Measurements from ENCODE around the gene POC1A.

DNA sequence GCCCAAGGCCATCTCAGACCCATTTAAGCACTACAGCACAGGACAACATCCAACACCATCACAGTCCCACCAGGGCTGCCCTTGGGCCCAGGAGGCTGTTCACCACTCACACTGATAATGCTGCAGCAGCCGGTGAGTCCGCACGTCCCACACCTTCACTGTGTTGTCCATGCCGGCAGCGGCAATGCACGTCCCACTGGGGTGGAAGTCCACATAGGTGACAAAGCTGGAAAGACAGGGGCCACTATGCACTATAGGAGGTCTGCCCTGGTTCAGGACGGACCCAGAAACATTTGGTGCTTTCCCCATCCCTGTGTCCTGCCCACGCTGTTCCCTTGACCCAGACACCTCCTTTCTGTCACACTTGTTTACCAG is 8.5 kb downstream of the POC1A start:
- no peak for TF ChIP-seq RAD21 (IDR thresholded peaks at IDR 0.05; ENCODE audit: low read length)
- no peak for TF ChIP-seq GABPA (IDR thresholded peaks at IDR 0.05; ENCODE audit: low read depth)
- TF ChIP-seq NRF1 (IDR thresholded peaks at IDR 0.05; ENCODE audit: low read depth, low read length), result no peak
- TF ChIP-seq ELF1 (IDR thresholded peaks at IDR 0.05), result no peak
- no peak for TF ChIP-seq POLR2AphosphoS5 (IDR thresholded peaks at IDR 0.05; ENCODE audit: low read depth, low read length)
- TF ChIP-seq, protein P1, sequence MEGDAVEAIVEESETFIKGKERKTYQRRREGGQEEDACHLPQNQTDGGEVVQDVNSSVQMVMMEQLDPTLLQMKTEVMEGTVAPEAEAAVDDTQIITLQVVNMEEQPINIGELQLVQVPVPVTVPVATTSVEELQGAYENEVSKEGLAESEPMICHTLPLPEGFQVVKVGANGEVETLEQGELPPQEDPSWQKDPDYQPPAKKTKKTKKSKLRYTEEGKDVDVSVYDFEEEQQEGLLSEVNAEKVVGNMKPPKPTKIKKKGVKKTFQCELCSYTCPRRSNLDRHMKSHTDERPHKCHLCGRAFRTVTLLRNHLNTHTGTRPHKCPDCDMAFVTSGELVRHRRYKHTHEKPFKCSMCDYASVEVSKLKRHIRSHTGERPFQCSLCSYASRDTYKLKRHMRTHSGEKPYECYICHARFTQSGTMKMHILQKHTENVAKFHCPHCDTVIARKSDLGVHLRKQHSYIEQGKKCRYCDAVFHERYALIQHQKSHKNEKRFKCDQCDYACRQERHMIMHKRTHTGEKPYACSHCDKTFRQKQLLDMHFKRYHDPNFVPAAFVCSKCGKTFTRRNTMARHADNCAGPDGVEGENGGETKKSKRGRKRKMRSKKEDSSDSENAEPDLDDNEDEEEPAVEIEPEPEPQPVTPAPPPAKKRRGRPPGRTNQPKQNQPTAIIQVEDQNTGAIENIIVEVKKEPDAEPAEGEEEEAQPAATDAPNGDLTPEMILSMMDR (IDR thresholded peaks at IDR 0.05), result no peak
- TF ChIP-seq, protein P2, sequence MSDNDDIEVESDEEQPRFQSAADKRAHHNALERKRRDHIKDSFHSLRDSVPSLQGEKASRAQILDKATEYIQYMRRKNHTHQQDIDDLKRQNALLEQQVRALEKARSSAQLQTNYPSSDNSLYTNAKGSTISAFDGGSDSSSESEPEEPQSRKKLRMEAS (IDR thresholded peaks at IDR 0.05; ENCODE audit: low read depth), result no peak
- TF ChIP-seq JUND (IDR thresholded peaks at IDR 0.05), result no peak
